Measurements from ENCODE around the gene UPK3B. TPM values are rescaled to one million over a fixed set of nuclear protein-coding genes. Genes with fewer than 3 reads are reported as not detected.
"Not testable (repeated sequence)": the region's sequence is repeated elsewhere in the genome, so short reads cannot be mapped to it uniquely, and the experiment has no call there.

Gene UPK3B
- polyA plus RNA-seq (ENCODE audit: insufficient read length in 3 of 3), result 1 to 10 TPM in 2 of 3 donors, under 1 TPM in 1; 0.70 to 5.8 (median 3.5) TPM
- long read RNA-seq, donor 1, partial matches to known transcripts, result 0 of 1 reads
- long read RNA-seq, donor 1, other reads (novel, unspliced or antisense), result 0 of 1 reads
- long read RNA-seq, donor 2, result 0 reads
- long read RNA-seq, donor 3, result 0 reads
- long read RNA-seq, donor 4, result 0 reads
- long read RNA-seq, donor 5, result 0 reads
- long read RNA-seq, donor 6, result 0 reads
- long read RNA-seq, donor 7, result 0 reads
- long read RNA-seq, donor 8, result 0 reads
- long read RNA-seq, donor 9, result 0 reads
- long read RNA-seq, donor 10, partial matches to known transcripts, result 0 of 1 reads
- long read RNA-seq, donor 10, other reads (novel, unspliced or antisense), result 0 of 1 reads
- long read RNA-seq, donor 11, result 0 reads
- long read RNA-seq, donor 12, result 0 reads
- long read RNA-seq, donor 13, result 0 reads
- long read RNA-seq, donor 14, result 0 reads
- long read RNA-seq, donor 15, partial matches to known transcripts, result 0 of 1 reads
- long read RNA-seq, donor 15, other reads (novel, unspliced or antisense), result 0 of 1 reads
- long read RNA-seq, donor 16, result 0 reads

GRCh38 chr7:76509931-76510877 lies at the start of gene UPK3B:
Gene UPK3B (plus strand): TSS chr7:76510552. CDS start chr7:76510653, 101 bp downstream.
- no peak for DNase-seq

GRCh38 chr7:76460767-76461166 lies 49.6 kb upstream of the UPK3B start:
- DNase-seq, result not testable (repeated sequence)

- not testable (repeated sequence) for DNase-seq
Measured at GRCh38 chr7:76461464-76462101, 48.8 kb upstream of the UPK3B start, which contains the start of gene DTX2. Gene DTX2 (plus strand): TSS chr7:76461709. CDS start chr7:76480510, 18,801 bp downstream.

- DNase-seq, result not testable (repeated sequence)
Measured at GRCh38 chr7:76462271-76462882, 48.0 kb upstream of the UPK3B start.

GRCh38 chr7:76464959-76465358 lies 45.4 kb upstream of the UPK3B start:
- not testable (repeated sequence) for DNase-seq

- not testable (repeated sequence) for DNase-seq
Measured at GRCh38 chr7:76465950-76466349, 44.4 kb upstream of the UPK3B start.

- not testable (repeated sequence) for DNase-seq
Measured at GRCh38 chr7:76467743-76468404, 42.5 kb upstream of the UPK3B start.

GRCh38 chr7:76471556-76472221 lies 38.7 kb upstream of the UPK3B start:
- not testable (repeated sequence) for DNase-seq

- not testable (repeated sequence) for DNase-seq
Measured at GRCh38 chr7:76473097-76473496, 37.3 kb upstream of the UPK3B start.

- DNase-seq, result not testable (repeated sequence)
Measured at GRCh38 chr7:76476280-76476679, 34.1 kb upstream of the UPK3B start.

GRCh38 chr7:76476742-76477474 lies 33.4 kb upstream of the UPK3B start:
- DNase-seq, result not testable (repeated sequence)

- not testable (repeated sequence) for DNase-seq
Measured at GRCh38 chr7:76479628-76480027, 30.7 kb upstream of the UPK3B start.

- DNase-seq, result not testable (repeated sequence)
Measured at GRCh38 chr7:76480403-76481253, 29.7 kb upstream of the UPK3B start.

- not testable (repeated sequence) for DNase-seq
Measured at GRCh38 chr7:76482660-76483059, 27.7 kb upstream of the UPK3B start.

- DNase-seq, result not testable (repeated sequence)
Measured at GRCh38 chr7:76483081-76483480, 27.3 kb upstream of the UPK3B start.

GRCh38 chr7:76484456-76484855 lies 25.9 kb upstream of the UPK3B start:
- DNase-seq, result not testable (repeated sequence)

- not testable (repeated sequence) for DNase-seq
Measured at GRCh38 chr7:76485822-76486610, 24.3 kb upstream of the UPK3B start.
